ENCODE results near the gene CBX7.

DNA sequence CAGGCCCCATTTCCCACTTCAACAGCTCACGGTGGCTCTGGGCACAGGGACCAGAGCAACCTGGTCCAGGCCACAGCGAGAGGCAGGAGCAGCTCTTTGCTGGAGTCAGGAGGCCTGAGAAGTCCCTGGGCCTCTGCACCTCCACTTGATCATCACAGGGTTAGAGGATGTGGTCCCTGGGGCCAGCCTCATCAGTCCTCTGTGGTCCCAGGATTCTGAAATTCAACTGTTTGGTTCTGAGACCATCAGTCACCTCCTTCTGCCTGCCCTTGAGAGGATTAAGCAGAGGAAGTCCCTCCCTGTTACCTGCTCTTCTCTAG lies 24.9 kb upstream of the CBX7 start:
- TF ChIP-seq EZH2phosphoT487 (IDR thresholded peaks at IDR 0.05; ENCODE audit: insufficient read depth, low read depth) (no peak), EZH2 (IDR thresholded peaks at IDR 0.05; ENCODE audit: insufficient read depth, poor library complexity, severe bottlenecking) (no peak)
